Activated CD8-positive, alpha-beta T cell treated with anti-CD3 and anti-CD28 coated beads for 36 hours (primary cell): ENCODE results near the gene ETHE1. TPM values are rescaled to one million over a fixed set of nuclear protein-coding genes. Genes with fewer than 3 reads are reported as not detected.
A peak's percentile ranks its signal among the peaks of the same experiment; 100 is the strongest.

Experiments used
- ATAC-seq: fragments of 200-7000 bp; cut with Tn5 transposase; one replicate; pipeline ENCODE4 v1.10.0; 2021; ENCODE audit warnings: mild to moderate bottlenecking, moderate library complexity
- CTCF ChIA-PET: fragments of 350-600 bp; sonication (Branson Sonifier 250); formaldehyde crosslinking; loops from one replicate; lab custom pipeline; 2021; ENCODE audit warnings: antibody characterized with exemption; lab: Charles Lee
- POLR2A ChIA-PET: fragments of 350-600 bp; sonication (Branson Sonifier 250); formaldehyde crosslinking; loops from one replicate; lab custom pipeline; 2021; ENCODE audit warnings: antibody characterized with exemption; lab: Charles Lee
- DNase-seq: peaks from one replicate; pipeline ENCODE4 v3.0.0-alpha.2; 2020
- H3K27ac Mint-ChIP-seq: one replicate; pipeline ENCODE4 v1.8.0; 2021; ENCODE audit warnings: mild to moderate bottlenecking, mixed read lengths
- H3K27me3 Mint-ChIP-seq: one replicate; pipeline ENCODE4 v1.8.0; 2021; ENCODE audit warnings: mixed read lengths
- H3K36me3 Mint-ChIP-seq: one replicate; pipeline ENCODE4 v1.8.0; 2021; ENCODE audit warnings: low read depth, mixed read lengths
- H3K4me1 Mint-ChIP-seq: one replicate; pipeline ENCODE4 v1.8.0; 2021; ENCODE audit warnings: low read depth, mixed read lengths
- H3K4me3 Mint-ChIP-seq: one replicate; pipeline ENCODE4 v1.8.0; 2021; ENCODE audit warnings: mild to moderate bottlenecking, moderate library complexity, mixed read lengths
- H3K9me3 Mint-ChIP-seq: one replicate; pipeline ENCODE4 v1.8.0; 2021; ENCODE audit warnings: mixed read lengths
- CTCF ChIP-seq: fragments of 200-600 bp; IDR thresholded peaks from one replicate; pipeline ENCODE4 v1.8.0; 2022; ENCODE audit warnings: antibody characterized with exemption, mild to moderate bottlenecking
- intact Hi-C: fragments of 100-400 bp; cut with micrococcal nuclease; formaldehyde crosslinking; loops from one replicate; pipeline ENCODE4 v1.10.0; 2022
- total RNA-seq, 2 experiments: library from RNA; stranded (reverse); gene quantifications; one replicate each; pipeline ENCODE4 v1.2.3, GENCODE V29; 2021

The ETHE1 gene
- total RNA-seq, 2 experiments from 2014 or later, result 50.9 to 57.1 TPM

GRCh38 chr19:43533546-43534304, 6.7 kb upstream of the ETHE1 start:
- ChIA-PET POLR2A (interaction anchor here (0.6 to 1.2 kb wide), 8 partner anchors 13 to 246 kb away, joined by 3 to 5 read pairs (median 3); partner anchors contain the start of gene XRCC1), CTCF (interaction anchor here (1.0 to 8.1 kb wide), 6 partner anchors 14 to 87 kb away, joined by 3 to 75 read pairs (median 11); partner anchors contain the start of genes IRGQ and ZNF576)
- no peaks in the 10 kb centered on the region for H3K9me3 Mint-ChIP-seq
- H3K4me3 Mint-ChIP-seq, result peak overlapping the region; percentile 82
- intact Hi-C loops, result loop anchor here (10.0 kb wide), 1 partner anchor 61 kb away; the partner anchor contains the start of genes IRGQ and ZNF576
- H3K36me3 Mint-ChIP-seq, result peaks cover 14% of the 10 kb centered on the region
- peak; percentile 100 for DNase-seq
- ATAC-seq, result peak; percentile 86
- H3K4me1 Mint-ChIP-seq, result peaks cover 13% of the 10 kb centered on the region
- H3K27ac Mint-ChIP-seq, result peak overlapping the region; percentile 94
- no peaks in the 10 kb centered on the region for H3K27me3 Mint-ChIP-seq
- no peak for TF ChIP-seq CTCF

- TF ChIP-seq CTCF, result no peak
- Mint-ChIP-seq H3K27ac (peak within 1 kb of the TSS; percentile 94), H3K36me3 (peaks cover 8% of the 10 kb centered on the region), H3K9me3 (no peaks in the 10 kb centered on the region), H3K4me3 (peak within 1 kb of the TSS; percentile 82), H3K27me3 (no peaks in the 10 kb centered on the region), H3K4me1 (peaks cover 16% of the 10 kb centered on the region)
- DNase-seq, result peak; percentile 95
- ChIA-PET POLR2A (interaction anchor here (0.7 to 1.2 kb wide), 12 partner anchors 22 to 247 kb away, joined by 3 to 6 read pairs (median 3); partner anchors contain the start of genes IRGQ, XRCC1 and ZNF576), CTCF (interaction anchor here (1.0 to 8.1 kb wide), 7 partner anchors 13 to 101 kb away, joined by 3 to 75 read pairs (median 9); partner anchors contain the start of genes IRGQ and ZNF576)
- intact Hi-C loops, result loop anchor here (10.0 kb wide), 1 partner anchor 62 kb away; the partner anchor contains the start of genes IRGQ and ZNF576
- peak; percentile 56 for ATAC-seq
Observed at GRCh38 chr19:43532962-43533545, 6.1 kb upstream of the ETHE1 start, which contains the start of gene ZNF575. Gene ZNF575 (plus strand): TSS chr19:43533188. CDS start chr19:43534423, 1,235 bp downstream.

- POLR2A ChIA-PET, result interaction anchor here (0.7 to 1.2 kb wide), 11 partner anchors 23 to 247 kb away, joined by 3 to 6 read pairs (median 3); partner anchors contain the start of genes IRGQ, XRCC1 and ZNF576
- Mint-ChIP-seq H3K4me3 (peak overlapping the region; percentile 82), H3K27ac (peak overlapping the region; percentile 85), H3K27me3 (no peaks in the 10 kb centered on the region), H3K36me3 (peaks cover 6% of the 10 kb centered on the region), H3K4me1 (peaks cover 20% of the 10 kb centered on the region), H3K9me3 (no peaks in the 10 kb centered on the region)
- CTCF ChIA-PET, result interaction anchor here (1.0 to 8.1 kb wide), 7 partner anchors 13 to 100 kb away, joined by 3 to 75 read pairs (median 9); partner anchors contain the start of genes IRGQ and ZNF576
- DNase-seq (no peak), ATAC-seq (peak; percentile 12)
- intact Hi-C loops, result loop anchor here (10.0 kb wide), 1 partner anchor 62 kb away; the partner anchor contains the start of genes IRGQ and ZNF576
- TF ChIP-seq CTCF, result no peak
Observed at GRCh38 chr19:43532571-43532961, 5.6 kb upstream of the ETHE1 start.

GRCh38 chr19:43527860-43528622, 1.0 kb upstream of the ETHE1 start:
- intact Hi-C loops, result no loop called here
- Mint-ChIP-seq H3K27me3 (no peaks in the 10 kb centered on the region), H3K4me3 (peak overlapping the region; percentile 43), H3K9me3 (no peaks in the 10 kb centered on the region), H3K4me1 (peaks cover 30% of the 10 kb centered on the region), H3K27ac (peak overlapping the region; percentile 61), H3K36me3 (peaks cover 1% of the 10 kb centered on the region)
- CTCF ChIA-PET, result interaction anchor here (1.2 to 3.2 kb wide), 5 partner anchors 8 to 81 kb away, joined by 4 to 18 read pairs (median 8); no protein-coding TSS in a partner anchor
- POLR2A ChIA-PET, result interaction anchor here (0.6 to 2.0 kb wide), 4 partner anchors 48 to 88 kb away, joined by 3 to 6 read pairs (median 4); partner anchors contain the start of genes IRGQ and PINLYP
- no peak for TF ChIP-seq CTCF
- ATAC-seq, result peak; percentile 8
- DNase-seq, result peak; percentile 29
